Right forelimb (tissue), 1 donor: ENCODE results near the gene CNN3.
"Not testable (repeated sequence)": the region's sequence is repeated elsewhere in the genome, so short reads cannot be mapped to it uniquely, and the experiment has no call there.

Experiments
- DNase-seq: peaks from one replicate; pipeline ENCODE4 v3.0.0-alpha.2; 2018

Gene CNN3

GRCh38 chr1:94949681-94950661 is 23.1 kb upstream of the CNN3 start:
- no peak for DNase-seq

GRCh38 chr1:94947437-94947836 is 20.5 kb upstream of the CNN3 start:
- no peak for DNase-seq

GRCh38 chr1:94946886-94947285 is 20.0 kb upstream of the CNN3 start:
- DNase-seq, result no peak

GRCh38 chr1:94942171-94943128 is 15.5 kb upstream of the CNN3 start:
- no peak for DNase-seq

- not testable (repeated sequence) for DNase-seq
These were observed 14.6 kb upstream of the CNN3 start for GRCh38 chr1:94941480-94941879.

- DNase-seq, result no peak
These were observed 13.8 kb upstream of the CNN3 start for GRCh38 chr1:94940738-94941137.

GRCh38 chr1:94937820-94938219 is 10.9 kb upstream of the CNN3 start:
- DNase-seq, result no peak

GRCh38 chr1:94936861-94937620 is 10.1 kb upstream of the CNN3 start:
- no peak for DNase-seq

- no peak for DNase-seq
These were observed 8.6 kb upstream of the CNN3 start for GRCh38 chr1:94935476-94935875.

- DNase-seq, result no peak
These were observed 8.1 kb upstream of the CNN3 start for GRCh38 chr1:94935034-94935433.

GRCh38 chr1:94934551-94934950 is 7.6 kb upstream of the CNN3 start:
- DNase-seq, result no peak

- DNase-seq, result no peak
These were observed 4.4 kb upstream of the CNN3 start for GRCh38 chr1:94931254-94931841.

- no peak for DNase-seq
These were observed 2.7 kb upstream of the CNN3 start for GRCh38 chr1:94929351-94930217.

GRCh38 chr1:94928293-94928939 is 1.5 kb upstream of the CNN3 start:
- no peak for DNase-seq

GRCh38 chr1:94927405-94928175 is 680 bp upstream of the CNN3 start:
- DNase-seq, result no peak

GRCh38 chr1:94926126-94926914 is 590 bp downstream of the CNN3 start:
- DNase-seq, result peak; percentile 85

- DNase-seq, result peak; percentile 91
These were observed 1.3 kb downstream of the CNN3 start for GRCh38 chr1:94925561-94926125.

- no peak for DNase-seq
These were observed 1.9 kb downstream of the CNN3 start for GRCh38 chr1:94925004-94925403.
